DND-41 (cell line): ENCODE measurements around the gene ERCC6L2.

Experiments used
- CTCF ChIP-seq: IDR thresholded peaks from 2 replicates; pipeline ENCODE4 v1.5.1; 2012; ENCODE audit warnings: borderline replicate concordance, low read length, moderate library complexity, mild to moderate bottlenecking; ENCODE audit not compliant: poor library complexity, severe bottlenecking; ENCODE audit errors: extremely low read depth
- EZH2 ChIP-seq: IDR thresholded peaks from 3 replicates; pipeline ENCODE4 v1.6.1; 2012; ENCODE audit warnings: borderline replicate concordance, low read depth, mild to moderate bottlenecking, moderate library complexity, low read length, inconsistent platforms; ENCODE audit not compliant: severe bottlenecking

- TF ChIP-seq CTCF (no peak), EZH2 (no peak)
Measured at GRCh38 chr9:96009690-96010472, 134.4 kb downstream of the ERCC6L2 start.
